ENCODE measurements around the gene TPM1.

DNA sequence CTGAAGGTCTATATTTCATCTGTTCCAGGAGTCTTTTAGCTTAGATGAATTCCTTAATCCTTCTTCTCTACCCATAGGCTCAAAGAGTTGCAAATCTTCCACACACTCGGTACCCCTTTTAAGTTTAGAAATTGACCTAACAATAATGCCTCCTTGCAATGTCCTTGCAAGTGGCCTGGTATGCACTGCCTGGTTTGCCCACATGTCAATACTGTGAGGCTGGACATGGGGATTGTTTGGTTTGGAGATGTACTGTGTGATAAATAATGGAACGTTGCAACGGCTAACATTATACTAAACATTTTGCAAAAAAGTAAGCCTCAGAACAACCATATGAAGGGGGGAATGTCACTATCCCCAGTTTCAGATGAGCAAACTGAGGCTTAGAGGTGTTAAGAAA lies 22.4 kb upstream of the TPM1 start:
- TF ChIP-seq CTCF (IDR thresholded peaks at IDR 0.05) (no peak), POLR2A (IDR thresholded peaks at IDR 0.05) (no peak), POLR2AphosphoS5 (IDR thresholded peaks at IDR 0.05) (no peak)

All from prostate gland (tissue), 2 donors.